ELF-1 (cell line): ENCODE measurements around the gene DMXL2.

Source experiments
- DNase-seq: peaks from one replicate; pipeline ENCODE4 v3.0.0-alpha.2; 2016; ENCODE audit warnings: low read depth, low spot score

DMXL2 gene

GRCh38 chr15:51621936-51622603 lies 501 bp downstream of the DMXL2 start:
- DNase-seq: peak; percentile 71

GRCh38 chr15:51621155-51621765 lies 1.3 kb downstream of the DMXL2 start:
- DNase-seq: no peak

- no peak for DNase-seq
These were observed 1.9 kb downstream of the DMXL2 start for GRCh38 chr15:51620641-51621040.

GRCh38 chr15:51620122-51620521 lies 2.4 kb downstream of the DMXL2 start:
- no peak for DNase-seq

GRCh38 chr15:51619331-51620035 lies 3.1 kb downstream of the DMXL2 start:
- no peak for DNase-seq

GRCh38 chr15:51617886-51618285 lies 4.7 kb downstream of the DMXL2 start:
- no peak for DNase-seq

GRCh38 chr15:51613951-51614350 lies 8.6 kb downstream of the DMXL2 start:
- no peak for DNase-seq

- DNase-seq: peak; percentile 18
These were observed 9.9 kb downstream of the DMXL2 start for GRCh38 chr15:51612669-51613068.

GRCh38 chr15:51603462-51603948 lies 19.1 kb downstream of the DMXL2 start:
- peak; percentile 81 for DNase-seq

GRCh38 chr15:51603002-51603401 lies 19.6 kb downstream of the DMXL2 start:
- DNase-seq: no peak

- no peak for DNase-seq
These were observed 20.1 kb downstream of the DMXL2 start for GRCh38 chr15:51602484-51602883.

- no peak for DNase-seq
These were observed 20.8 kb downstream of the DMXL2 start for GRCh38 chr15:51601801-51602200.

GRCh38 chr15:51600114-51600513 lies 22.5 kb downstream of the DMXL2 start:
- no peak for DNase-seq

GRCh38 chr15:51589881-51590568 lies 32.5 kb downstream of the DMXL2 start:
- no peak for DNase-seq

- DNase-seq: no peak
These were observed 33.6 kb downstream of the DMXL2 start for GRCh38 chr15:51588966-51589365.

- no peak for DNase-seq
These were observed 36.6 kb downstream of the DMXL2 start for GRCh38 chr15:51585986-51586385.

GRCh38 chr15:51580982-51581381 lies 41.6 kb downstream of the DMXL2 start:
- no peak for DNase-seq

- no peak for DNase-seq
These were observed 42.2 kb downstream of the DMXL2 start for GRCh38 chr15:51580385-51580784.

- DNase-seq: no peak
These were observed 43.6 kb downstream of the DMXL2 start for GRCh38 chr15:51579012-51579411.

- no peak for DNase-seq
These were observed 44.8 kb downstream of the DMXL2 start for GRCh38 chr15:51577636-51578304.

GRCh38 chr15:51576911-51577500 lies 45.6 kb downstream of the DMXL2 start:
- no peak for DNase-seq
